Neural cell (in vitro differentiated cells): ENCODE results near the gene OR2B3. TPM values are rescaled to one million over a fixed set of nuclear protein-coding genes. Genes with fewer than 3 reads are reported as not detected.

Source experiments
- H2AFZ ChIP-seq: fragments of 200-600, 300-800 bp; sonication (generic), shearing (Covaris generic); 2 replicates; pipeline ENCODE4 v1.6.0; 2014; ENCODE audit warnings: low read depth, mild to moderate bottlenecking, antibody characterized with exemption, low read length, moderate library complexity
- H3F3A ChIP-seq: fragments of 200-600 bp; shearing (Covaris generic); 2 replicates; pipeline ENCODE4 v1.6.1; 2016; ENCODE audit warnings: mild to moderate bottlenecking, moderate library complexity, mixed read lengths, antibody characterized with exemption, low read length; ENCODE audit not compliant: insufficient read depth, poor library complexity, severe bottlenecking
- H3K27ac ChIP-seq: fragments of 200-600, 300-800 bp; sonication (generic), shearing (Covaris generic); 2 replicates; pipeline ENCODE4 v1.5.1; 2014; ENCODE audit warnings: mild to moderate bottlenecking, low read length, moderate library complexity
- H3K27me3 ChIP-seq: fragments of 300-800, 200-600 bp; sonication (generic), shearing (Covaris generic); 2 replicates; pipeline ENCODE4 v1.6.0; 2014; ENCODE audit warnings: mild to moderate bottlenecking, low read depth, low read length, moderate library complexity; ENCODE audit not compliant: insufficient read depth
- H3K36me3 ChIP-seq: fragments of 300-800, 200-600 bp; sonication (generic), shearing (Covaris generic); 2 replicates; pipeline ENCODE4 v1.5.1; 2014; ENCODE audit warnings: mild to moderate bottlenecking, antibody characterized with exemption, low read length, moderate library complexity; ENCODE audit not compliant: insufficient read depth
- H3K4me2 ChIP-seq: fragments of 300-800, 200-600 bp; sonication (generic), shearing (Covaris generic); 2 replicates; pipeline ENCODE4 v1.6.0; 2014; ENCODE audit warnings: mild to moderate bottlenecking, low read length
- H3K4me3 ChIP-seq: fragments of 300-800, 200-600 bp; sonication (generic), shearing (Covaris generic); 2 replicates; pipeline ENCODE4 v1.5.1; 2014; ENCODE audit warnings: mild to moderate bottlenecking, low read length, moderate library complexity
- H3K79me2 ChIP-seq: fragments of 200-600 bp; shearing (Covaris generic); replicated peaks from 2 replicates; pipeline ENCODE4 v1.6.0; 2014; ENCODE audit warnings: mild to moderate bottlenecking, low read length, moderate library complexity; ENCODE audit not compliant: insufficient read depth
- H3K9ac ChIP-seq: fragments of 300-800, 200-600 bp; sonication (generic), shearing (Covaris generic); 2 replicates; pipeline ENCODE4 v1.6.1; 2016; ENCODE audit warnings: mild to moderate bottlenecking, low read length, mixed read lengths
- H3K9me2 ChIP-seq: fragments of 200-600 bp; shearing (Covaris generic); 2 replicates; pipeline ENCODE4 v1.6.1; 2016; ENCODE audit warnings: mild to moderate bottlenecking, low read length, mixed read lengths; ENCODE audit not compliant: insufficient read depth
- H3K9me3 ChIP-seq: fragments of 200-600, 300-800 bp; sonication (generic), shearing (Covaris generic); 2 replicates; pipeline ENCODE4 v1.6.1; 2016; ENCODE audit warnings: mild to moderate bottlenecking, mixed run types, low read length, moderate library complexity, mixed read lengths
- H4K20me1 ChIP-seq: fragments of 200-600 bp; shearing (Covaris generic); 2 replicates; pipeline ENCODE4 v1.6.1; 2016; ENCODE audit warnings: mild to moderate bottlenecking, mixed run types; ENCODE audit not compliant: insufficient read depth
- CTCF ChIP-seq: fragments of 450-650 bp; IDR thresholded peaks from 2 replicates; pipeline ENCODE4 v1.5.1; 2014; ENCODE audit warnings: antibody characterized with exemption, mild to moderate bottlenecking, moderate library complexity; ENCODE audit not compliant: poor library complexity, severe bottlenecking
- REST ChIP-seq: IDR thresholded peaks from 2 replicates; pipeline ENCODE4 v1.6.1; 2012; ENCODE audit warnings: borderline replicate concordance
- polyA plus RNA-seq: library from polyadenylated mRNA; depleted of rRNA; stranded (reverse); fragments of >200 nt; gene quantifications from 2 replicates; pipeline ENCODE4 v1.2.3, GENCODE V29; 2014

Gene OR2B3
- polyA plus RNA-seq, 1 donor from 2014 or later: not detected

- H3K9me2 ChIP-seq: no peaks in the 10 kb centered on the region
- H3K27me3 ChIP-seq: no peaks in the 10 kb centered on the region
- TF ChIP-seq REST (no peak), CTCF (peak; percentile 14)
- no peaks in the 10 kb centered on the region for H3K9me3 ChIP-seq
- no peak overlapping the region for H3K27ac ChIP-seq
- no peaks in the 10 kb centered on the region for H4K20me1 ChIP-seq
- no peak overlapping the region for H3K4me3 ChIP-seq
- H3K4me2 ChIP-seq: no peak overlapping the region
- no peaks in the 10 kb centered on the region for H3K36me3 ChIP-seq
- no peaks in the 10 kb centered on the region for H3K79me2 ChIP-seq
- no peaks in the 10 kb centered on the region for H3F3A ChIP-seq
- H2AFZ ChIP-seq: no peak overlapping the region
- H3K9ac ChIP-seq: no peak overlapping the region
Observed at GRCh38 chr6:29071831-29072723, 15.0 kb downstream of the OR2B3 start.

DNA sequence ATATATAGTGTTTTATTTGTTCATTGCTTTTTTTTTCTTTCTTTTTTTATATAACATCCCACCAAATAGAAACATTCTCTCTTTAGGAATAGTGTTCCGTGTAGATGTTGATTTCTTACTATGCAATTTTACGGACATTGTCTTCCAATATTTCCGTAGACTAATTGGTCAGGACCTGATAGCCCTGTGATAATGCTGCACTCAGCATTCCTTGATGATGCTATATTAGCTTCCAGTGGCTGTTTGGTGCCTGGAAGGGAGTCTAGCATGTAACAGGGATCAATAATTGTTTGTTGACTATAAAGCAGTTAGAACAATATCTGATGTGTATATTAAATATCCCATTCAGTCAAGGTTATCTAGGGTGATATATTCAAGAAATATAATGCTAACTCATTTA is 35.4 kb downstream of the OR2B3 start:
- no peak for TF ChIP-seq REST

More for the DNA sequence above, 35.4 kb downstream of the OR2B3 start:
- H3K4me2 ChIP-seq: no peak overlapping the region
- H3K4me3 ChIP-seq: no peak overlapping the region
- no peaks in the 10 kb centered on the region for H3F3A ChIP-seq
- H2AFZ ChIP-seq: no peak overlapping the region
- no peaks in the 10 kb centered on the region for H3K27me3 ChIP-seq
- no peaks in the 10 kb centered on the region for H3K9me3 ChIP-seq
- H3K79me2 ChIP-seq: no peaks in the 10 kb centered on the region
- no peaks in the 10 kb centered on the region for H3K36me3 ChIP-seq
- no peaks in the 10 kb centered on the region for H4K20me1 ChIP-seq
- H3K9ac ChIP-seq: no peak overlapping the region
- H3K9me2 ChIP-seq: no peaks in the 10 kb centered on the region
- H3K27ac ChIP-seq: no peak overlapping the region
